GM18499 (cell line): ENCODE data around the gene GPM6B.
"Not testable (repeated sequence)": the region's sequence is repeated elsewhere in the genome, so short reads cannot be mapped to it uniquely, and the experiment has no call there.

Source experiments
- ATAC-seq: cut with Tn5 transposase; IDR thresholded peaks from one replicate; pipeline ENCODE4 v1.9.1; 2021; ENCODE audit warnings: moderate number of reproducible peaks; ENCODE audit not compliant: insufficient read depth, unreplicated experiment

Gene GPM6B

GRCh38 chrX:13733506-13733905 is 83.4 kb downstream of the GPM6B start:
- no peak for ATAC-seq

- no peak for ATAC-seq
These were observed 84.4 kb downstream of the GPM6B start for GRCh38 chrX:13732246-13733067.

GRCh38 chrX:13730523-13730922 is 86.4 kb downstream of the GPM6B start:
- not testable (repeated sequence) for ATAC-seq

GRCh38 chrX:13726583-13726982 is 90.3 kb downstream of the GPM6B start:
- not testable (repeated sequence) for ATAC-seq

- not testable (repeated sequence) for ATAC-seq
These were observed 92.0 kb downstream of the GPM6B start for GRCh38 chrX:13724878-13725277.

GRCh38 chrX:13721819-13722519 is 94.9 kb downstream of the GPM6B start:
- ATAC-seq, result no peak

- no peak for ATAC-seq
These were observed 95.5 kb downstream of the GPM6B start for GRCh38 chrX:13721371-13721770.
